Measurements from ENCODE around the gene SAMD9L.
"Not testable (repeated sequence)": the region's sequence is repeated elsewhere in the genome, so short reads cannot be mapped to it uniquely, and the experiment has no call there.

SAMD9L gene

GRCh38 chr7:93145354-93145753, 2.8 kb downstream of the SAMD9L start:
- DNase-seq = no peak

- DNase-seq = no peak
Observed at GRCh38 chr7:93142127-93142526, 6.1 kb downstream of the SAMD9L start.

- DNase-seq = no peak
Observed at GRCh38 chr7:93140582-93141191, 7.5 kb downstream of the SAMD9L start.

- DNase-seq = no peak
Observed at GRCh38 chr7:93138576-93138975, 9.6 kb downstream of the SAMD9L start.

- no peak for DNase-seq
Observed at GRCh38 chr7:93133005-93133404, 15.2 kb downstream of the SAMD9L start.

- no peak for DNase-seq
Observed at GRCh38 chr7:93132216-93132615, 16.0 kb downstream of the SAMD9L start.

- not testable (repeated sequence) for DNase-seq
Observed at GRCh38 chr7:93126954-93127353, 21.2 kb downstream of the SAMD9L start.

- DNase-seq = not testable (repeated sequence)
Observed at GRCh38 chr7:93123532-93123931, 24.7 kb downstream of the SAMD9L start.

- no peak for DNase-seq
Observed at GRCh38 chr7:93120592-93121549, 27.3 kb downstream of the SAMD9L start.

- no peak for DNase-seq
Observed at GRCh38 chr7:93119191-93119905, 28.8 kb downstream of the SAMD9L start.

- peak; percentile 33 for DNase-seq
Observed at GRCh38 chr7:93117852-93118530, 30.2 kb downstream of the SAMD9L start, which contains the start of gene SAMD9. TSS of gene SAMD9 (minus strand) at chr7:93117979. CDS start at chr7:93106097, 11,882 bp downstream.

- no peak for DNase-seq
Observed at GRCh38 chr7:93117327-93117726, 30.9 kb downstream of the SAMD9L start.

GRCh38 chr7:93115796-93116195, 32.4 kb downstream of the SAMD9L start:
- DNase-seq = no peak

- DNase-seq = no peak
Observed at GRCh38 chr7:93108003-93108402, 40.2 kb downstream of the SAMD9L start.

- no peak for DNase-seq
Observed at GRCh38 chr7:93097388-93097787, 50.8 kb downstream of the SAMD9L start.

GRCh38 chr7:93092757-93093370, 55.3 kb downstream of the SAMD9L start:
- DNase-seq = no peak
